GM06990 (cell line): ENCODE data around the gene FADS1.

Source experiments
- DNase-seq: peaks from one replicate; pipeline ENCODE4 v3.0.0-alpha.2; 2011; ENCODE audit not compliant: insufficient read length; ENCODE audit errors: extremely low read depth
- H3K27me3 ChIP-seq: replicated peaks from 2 replicates; pipeline ENCODE4 v1.6.0; 2011; ENCODE audit warnings: low read length; ENCODE audit not compliant: control insufficient read depth, insufficient read depth
- H3K36me3 ChIP-seq: 2 replicates; pipeline ENCODE4 v1.5.1; 2011; ENCODE audit warnings: low read length; ENCODE audit not compliant: control insufficient read depth, insufficient read depth
- H3K4me3 ChIP-seq: replicated peaks from 2 replicates; pipeline ENCODE4 v1.5.1; 2011; ENCODE audit warnings: low read depth, mild to moderate bottlenecking, control low read depth, low read length
- CTCF ChIP-seq: IDR thresholded peaks from 2 replicates; pipeline ENCODE4 v1.5.1; 2011; ENCODE audit warnings: low read length, control low read depth, mild to moderate bottlenecking, inconsistent platforms; ENCODE audit not compliant: insufficient read depth, poor library complexity, severe bottlenecking

The FADS1 gene

GRCh38 chr11:61826930-61827570 is 10.2 kb upstream of the FADS1 start:
- DNase-seq, result no peak
- Histone ChIP-seq H3K4me3 (peak overlapping the region; percentile 98), H3K27me3 (no peaks in the 10 kb centered on the region), H3K36me3 (no peaks in the 10 kb centered on the region; the same call in 1 of the 2 replicates)
- TF ChIP-seq CTCF, result no peak

- DNase-seq, result no peak
- H3K27me3 ChIP-seq, result no peaks in the 10 kb centered on the region
- no peak for TF ChIP-seq CTCF
- no peaks in the 10 kb centered on the region for H3K36me3 ChIP-seq
- H3K4me3 ChIP-seq, result no peak overlapping the region
Observed at GRCh38 chr11:61820174-61820573, 3.4 kb upstream of the FADS1 start.

GRCh38 chr11:61817471-61818202 is 834 bp upstream of the FADS1 start:
- DNase-seq, result no peak
- Histone ChIP-seq H3K36me3 (no peaks in the 10 kb centered on the region; the same call in 1 of the 2 replicates), H3K27me3 (no peaks in the 10 kb centered on the region), H3K4me3 (peak overlapping the region; percentile 75)
- TF ChIP-seq CTCF, result no peak

- peak; percentile 19 for TF ChIP-seq CTCF
- H3K4me3 ChIP-seq, result peak overlapping the region; percentile 75
- H3K36me3 ChIP-seq, result peaks cover 7% of the 10 kb centered on the region
- no peaks in the 10 kb centered on the region for H3K27me3 ChIP-seq
- peak; percentile 78 for DNase-seq
Observed at GRCh38 chr11:61815790-61816735, 740 bp downstream of the FADS1 start.

- peak; percentile 93 for DNase-seq
- Histone ChIP-seq H3K27me3 (no peaks in the 10 kb centered on the region), H3K4me3 (peak overlapping the region; percentile 75), H3K36me3 (peaks cover 12% of the 10 kb centered on the region)
- TF ChIP-seq CTCF, result no peak
Observed at GRCh38 chr11:61814958-61815789, 1.6 kb downstream of the FADS1 start.
